Adrenal gland (tissue), 12 donors: ENCODE data around the gene TMEM235. TPM values are rescaled to one million over a fixed set of nuclear protein-coding genes. Genes with fewer than 3 reads are reported as not detected.
A peak's percentile ranks its signal among the peaks of the same experiment; 100 is the strongest.

Source experiments
- DNase-seq, 7 donors: peaks; one replicate each; pipeline ENCODE4 v3.0.0-alpha.2; 2019 to 2020
- H3K27ac ChIP-seq, 5 donors: fragments of 200-600 bp; sonication (generic) in 4 of 5; 1 replicate in 3 of 5; 2 replicates in 2 of 5; pipeline versions ENCODE4 v1.5.1 to v1.8.0; 2016 to 2020; ENCODE audit warnings: mild to moderate bottlenecking in 1 of 5
- H3K27me3 ChIP-seq: fragments of 200-600 bp; 2 replicates; pipeline ENCODE4 v1.8.0; 2021
- H3K36me3 ChIP-seq, 2 donors: fragments of 200-600 bp; replicated peaks in 1 of 2; 1 replicate in 1 of 2; 2 replicates in 1 of 2; pipeline versions ENCODE4 v1.5.1 to v1.8.0; 2018 to 2022
- H3K4me1 ChIP-seq, 2 donors: fragments of 200-600 bp; replicated peaks in 1 of 2; 1 replicate in 1 of 2; 2 replicates in 1 of 2; pipeline versions ENCODE4 v1.5.1 to v1.8.0; 2018 to 2021
- H3K4me3 ChIP-seq, 4 donors: fragments of 200-600 bp; sonication (generic) in 3 of 4; one replicate each; pipeline ENCODE4 v1.5.1; 2016 to 2018
- H3K9me3 ChIP-seq, 3 donors: fragments of 200-600 bp; sonication (generic) in 1 of 3; replicated peaks in 1 of 3; 1 replicate in 2 of 3; 2 replicates in 1 of 3; pipeline versions ENCODE4 v1.5.1 to v1.8.0; 2016 to 2021
- POLR2A ChIP-seq, 2 donors: fragments of 450-650 bp; IDR thresholded peaks; one replicate each; pipeline ENCODE4 v1.6.1; 2017; ENCODE audit warnings: antibody characterized with exemption in 2 of 2, mild to moderate bottlenecking in 2 of 2, moderate library complexity in 1 of 2
- WGBS, 4 donors: extraction: QIAGEN DNeasy Blood & Tissue Kit in 2 of 4; methylation state at CpG; one replicate each; pipeline versions ENCODE4 v1.1.5 to v1.1.7; 2013 to 2017; 5-methylcytosine and 5-hydroxymethylcytosine counted together
- intact Hi-C, 2 donors: fragments of 100-400 bp; cut with DNase I; formaldehyde crosslinking; loops; one replicate each; pipeline versions ENCODE4 v1.14.1 to v1.15.0; 2022 to 2023
- polyA plus RNA-seq, 3 donors: library from polyadenylated mRNA; stranded (reverse); fragments of 200-250 nt in 2 of 3; fragments of 350-450 nt in 1 of 3; fragmentation: Illumina TruSeq in 1 of 3; extraction: RNeasy Lipid Tissue Mini Kit (QIAGEN cat#74804) in 1 of 3; gene quantifications; one replicate each; pipeline ENCODE4 v1.2.3, GENCODE V29; 2013 to 2014
- total RNA-seq, 9 donors: library from RNA; depleted of rRNA in 4 of 9; stranded (reverse); fragments of >200 nt in 4 of 9; fragments of 120-200 nt in 1 of 9; fragmentation: NEBNext Ultra II Directional in 1 of 9; extraction: Animal tissue kit (Norgen Biotek cat#: 25700) in 1 of 9; gene quantifications; one replicate each; pipeline versions ENCODE4 v1.1.0 to v1.2.4, GENCODE V29; 2013 to 2023
- TF ChIP-seq, protein P1 (sequence below), 6 experiments: fragments of 450-650 bp in 4 of 6; fragments of 200-600 bp in 2 of 6; sonication (generic) in 1 of 6; IDR thresholded peaks; 1 replicate in 5 of 6; 2 replicates in 1 of 6; pipeline versions ENCODE4 v1.5.1 to v1.8.0; 2016 to 2021; ENCODE audit warnings: antibody characterized with exemption in 6 of 6, mild to moderate bottlenecking in 2 of 6, moderate library complexity in 1 of 6
- donor health status: healthy with polysubstance abuse.
- donor health status: Bipolar disorder and iron deficiency.
- donor health status: DM: yes; HTN: yes; CAD: no.
- donor health status: DM: no; HTN: no; CAD: no.
- donor health status: DM: no; HTN: no; CAD: no.
- donor health status: DM: yes; HTN: yes; CAD: no.

Gene TMEM235
- total and polyA plus RNA-seq, 12 donors, result 0.07 TPM; not detected in 11

DNA sequence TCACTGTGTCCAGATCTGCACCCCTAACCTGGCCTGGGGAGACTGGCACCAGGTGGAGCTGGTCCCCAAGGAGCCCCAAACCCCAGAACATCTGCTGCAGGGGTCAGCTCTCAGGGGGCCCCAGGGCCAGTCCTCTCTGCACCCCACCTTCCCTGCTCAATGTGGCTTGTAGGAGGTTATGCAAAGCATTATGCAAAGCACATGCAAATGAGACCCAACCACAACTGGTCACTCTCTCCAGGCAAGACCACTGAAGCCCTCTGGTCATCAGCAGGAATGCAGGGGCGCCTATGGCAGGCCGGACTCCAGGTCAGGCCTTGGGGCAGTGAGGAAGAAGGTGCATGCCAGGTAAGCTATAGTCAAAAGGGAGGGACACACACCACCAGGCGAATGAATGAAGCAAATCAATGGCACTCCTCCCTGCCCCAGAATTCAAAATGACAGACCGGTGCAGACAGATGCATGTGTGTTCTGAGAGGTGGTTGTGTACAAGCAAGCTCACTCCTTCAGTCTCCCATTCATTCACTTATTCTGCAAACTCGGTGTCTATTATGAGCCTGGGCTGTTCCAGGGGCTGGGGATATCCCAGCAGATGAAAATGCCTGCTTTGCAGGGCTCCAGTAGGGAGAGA is 48.0 kb downstream of the TMEM235 start:
- H3K9me3 ChIP-seq, result no peaks in the 10 kb centered on the region
- H3K36me3 ChIP-seq, result no peaks in the 10 kb centered on the region
- no peak overlapping the region for H3K27ac ChIP-seq
- no peak overlapping the region for H3K4me3 ChIP-seq
- no peak for TF ChIP-seq POLR2A (IDR thresholded peaks at IDR 0.05)
- TF ChIP-seq, protein P1, sequence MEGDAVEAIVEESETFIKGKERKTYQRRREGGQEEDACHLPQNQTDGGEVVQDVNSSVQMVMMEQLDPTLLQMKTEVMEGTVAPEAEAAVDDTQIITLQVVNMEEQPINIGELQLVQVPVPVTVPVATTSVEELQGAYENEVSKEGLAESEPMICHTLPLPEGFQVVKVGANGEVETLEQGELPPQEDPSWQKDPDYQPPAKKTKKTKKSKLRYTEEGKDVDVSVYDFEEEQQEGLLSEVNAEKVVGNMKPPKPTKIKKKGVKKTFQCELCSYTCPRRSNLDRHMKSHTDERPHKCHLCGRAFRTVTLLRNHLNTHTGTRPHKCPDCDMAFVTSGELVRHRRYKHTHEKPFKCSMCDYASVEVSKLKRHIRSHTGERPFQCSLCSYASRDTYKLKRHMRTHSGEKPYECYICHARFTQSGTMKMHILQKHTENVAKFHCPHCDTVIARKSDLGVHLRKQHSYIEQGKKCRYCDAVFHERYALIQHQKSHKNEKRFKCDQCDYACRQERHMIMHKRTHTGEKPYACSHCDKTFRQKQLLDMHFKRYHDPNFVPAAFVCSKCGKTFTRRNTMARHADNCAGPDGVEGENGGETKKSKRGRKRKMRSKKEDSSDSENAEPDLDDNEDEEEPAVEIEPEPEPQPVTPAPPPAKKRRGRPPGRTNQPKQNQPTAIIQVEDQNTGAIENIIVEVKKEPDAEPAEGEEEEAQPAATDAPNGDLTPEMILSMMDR (IDR thresholded peaks at IDR 0.05), result no peak
- no peaks in the 10 kb centered on the region for H3K27me3 ChIP-seq
- H3K4me1 ChIP-seq, result no peaks in the 10 kb centered on the region
- intact Hi-C loops, result no loop called here
- 89 to 100% (median 95%) methylated on average over 5 of the region's 5 CpGs for WGBS, 4 donors
- no peak for DNase-seq

DNA sequence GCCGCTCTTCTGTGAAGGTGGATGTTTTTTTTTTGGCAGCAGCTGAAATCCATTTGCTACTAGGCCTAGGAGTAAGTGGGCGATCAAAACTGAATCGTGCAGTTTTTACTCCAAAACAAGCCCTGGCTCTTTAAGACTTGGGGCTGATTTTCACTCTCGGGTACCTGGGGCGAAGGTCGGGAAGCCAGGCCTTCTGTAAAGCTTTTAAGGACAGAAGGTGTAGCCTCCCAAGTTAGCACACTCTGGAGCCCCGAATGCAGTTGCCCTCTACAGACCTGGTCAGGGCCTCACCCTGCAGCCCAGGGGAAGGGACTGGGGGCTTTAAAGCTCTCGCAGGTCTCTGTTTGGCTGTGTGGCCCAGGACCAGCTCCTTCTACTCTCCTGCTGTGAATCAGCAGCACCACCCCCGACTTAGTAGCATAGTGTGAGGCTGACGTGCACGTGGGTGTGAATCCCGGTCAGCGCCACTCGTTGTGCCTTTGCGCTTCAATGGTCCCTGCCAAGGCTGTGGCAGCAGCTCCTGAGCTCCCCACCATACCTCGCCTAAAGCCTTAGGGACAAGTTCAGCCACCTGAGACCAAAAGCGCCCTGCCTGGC is 49.9 kb downstream of the TMEM235 start:
- no peaks in the 10 kb centered on the region for H3K27me3 ChIP-seq
- intact Hi-C loops, result no loop called here
- H3K36me3 ChIP-seq, result no peaks in the 10 kb centered on the region
- no peak overlapping the region for H3K4me3 ChIP-seq
- 87 to 98% (median 90%) methylated on average over 9 to 17 of the region's 17 CpGs for WGBS, 4 donors
- no peak for TF ChIP-seq POLR2A (IDR thresholded peaks at IDR 0.05)
- DNase-seq, result no peak
- no peaks in the 10 kb centered on the region for H3K4me1 ChIP-seq
- no peak overlapping the region for H3K27ac ChIP-seq
- no peaks in the 10 kb centered on the region for H3K9me3 ChIP-seq

DNA sequence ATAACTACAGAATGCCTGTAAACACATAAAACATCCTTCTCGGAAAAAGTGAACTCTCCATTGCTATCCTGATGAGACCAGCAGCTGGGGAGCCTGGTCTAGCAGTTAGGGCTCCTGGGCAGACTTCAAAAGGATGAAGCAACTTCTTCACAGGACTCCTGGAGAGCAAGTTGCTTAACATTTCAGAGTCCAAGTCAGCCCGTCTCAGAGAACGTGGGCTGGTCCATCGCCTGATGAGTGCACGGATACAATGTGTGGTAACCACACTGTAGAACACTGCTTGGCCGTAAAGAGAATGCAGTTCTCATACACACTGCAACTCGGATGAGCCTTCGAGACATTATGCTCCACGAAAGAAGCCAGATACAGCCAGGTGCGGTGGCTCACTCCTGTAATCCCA is 52.7 kb downstream of the TMEM235 start:
- intact Hi-C loops, result no loop called here
- H3K4me3 ChIP-seq, result no peak overlapping the region
- WGBS, 4 donors, result 70 to 76% (median 75%) methylated on average over 8 to 10 of the region's 10 CpGs
- peak in 1 of 7 donors; percentile 11 for DNase-seq
- H3K27ac ChIP-seq, result no peak overlapping the region
- TF ChIP-seq POLR2A (IDR thresholded peaks at IDR 0.05), result no peak
- TF ChIP-seq, protein P1 (IDR thresholded peaks at IDR 0.05), result no peak
- no peaks in the 10 kb centered on the region for H3K36me3 ChIP-seq
- H3K9me3 ChIP-seq, result no peaks in the 10 kb centered on the region
- H3K4me1 ChIP-seq, result no peaks in the 10 kb centered on the region
- no peaks in the 10 kb centered on the region for H3K27me3 ChIP-seq

DNA sequence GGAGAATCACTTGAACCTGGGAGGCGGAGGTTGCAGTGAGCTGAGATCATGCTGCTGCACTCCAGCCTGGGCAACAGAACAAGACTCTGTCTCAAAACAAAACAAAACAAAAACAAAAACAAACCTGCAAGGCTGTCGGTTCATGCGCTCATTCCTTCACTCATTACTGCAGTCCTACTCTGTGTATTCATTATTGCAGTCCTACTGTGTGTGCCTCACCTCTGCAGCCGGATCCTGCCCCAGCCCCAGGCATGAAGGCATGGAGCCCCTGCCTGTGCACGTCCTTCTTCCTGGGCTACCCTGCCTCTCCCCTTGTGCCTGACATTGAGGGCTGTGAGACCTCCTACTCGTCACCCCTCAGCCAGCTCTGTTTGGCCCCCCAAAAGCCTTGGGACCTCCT is 57.6 kb downstream of the TMEM235 start:
- Histone ChIP-seq H3K9me3 (no peaks in the 10 kb centered on the region), H3K4me1 (no peaks in the 10 kb centered on the region), H3K27me3 (no peaks in the 10 kb centered on the region), H3K27ac (no peak overlapping the region), H3K4me3 (no peak overlapping the region), H3K36me3 (no peaks in the 10 kb centered on the region)
- TF ChIP-seq, protein P1 (IDR thresholded peaks at IDR 0.05), result no peak
- TF ChIP-seq POLR2A (IDR thresholded peaks at IDR 0.05), result no peak
- intact Hi-C loops, result no loop called here
- DNase-seq, result no peak
- WGBS, 4 donors, result 62 to 80% (median 74%) methylated on average over 6 of the region's 6 CpGs
